Stimulated activated CD4-positive, alpha-beta T cell treated with anti-CD3 and anti-CD28 coated beads, Interleukin-12 subunit alpha, Interleukin-12 subunit beta, amount 100 ng/mL, for 24 hours (primary cell): Measurements from ENCODE around the gene ZNF195.
"Not testable (repeated sequence)": the region's sequence is repeated elsewhere in the genome, so short reads cannot be mapped to it uniquely, and the experiment has no call there.

Source experiments
- DNase-seq, 2 experiments: peaks; one replicate each; pipeline ENCODE4 v3.0.0-alpha.2; 2020; ENCODE audit warnings: low read depth in 2 of 2

ZNF195 gene

DNA sequence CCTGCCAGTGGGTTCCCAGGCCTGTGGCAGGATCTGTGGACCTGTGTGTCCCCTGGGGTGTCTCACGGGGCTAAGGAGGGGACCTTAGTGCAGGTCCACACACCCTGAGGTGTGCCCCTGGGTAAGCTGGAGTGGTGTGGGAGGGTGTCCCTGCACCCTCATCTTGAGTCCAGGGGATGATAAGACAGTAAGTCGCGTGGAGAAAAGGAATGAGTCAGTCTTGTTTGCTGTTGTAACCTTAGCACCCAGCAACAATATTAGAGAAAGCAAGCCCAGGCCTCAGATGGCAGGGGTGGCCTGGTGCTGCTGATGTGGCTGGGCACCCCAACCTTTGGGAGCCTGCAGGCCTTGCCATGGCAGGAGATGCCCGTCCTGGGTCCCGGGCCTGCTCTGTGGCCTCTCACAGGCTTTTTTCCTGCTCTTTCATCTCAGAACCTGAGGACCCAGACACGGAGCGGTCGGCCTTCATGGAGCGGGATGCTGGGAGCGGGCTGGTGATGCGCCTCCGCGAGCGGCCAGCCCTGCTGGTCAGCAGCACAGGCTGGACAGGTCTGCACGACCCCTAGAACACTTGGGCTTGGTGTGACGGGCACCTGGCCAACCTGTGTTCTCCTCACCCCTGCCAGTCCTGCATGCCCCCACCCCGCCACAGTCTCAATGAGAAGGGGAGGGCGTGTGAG, 23.4 kb upstream of the ZNF195 start:
- DNase-seq, result not testable (repeated sequence)

DNA sequence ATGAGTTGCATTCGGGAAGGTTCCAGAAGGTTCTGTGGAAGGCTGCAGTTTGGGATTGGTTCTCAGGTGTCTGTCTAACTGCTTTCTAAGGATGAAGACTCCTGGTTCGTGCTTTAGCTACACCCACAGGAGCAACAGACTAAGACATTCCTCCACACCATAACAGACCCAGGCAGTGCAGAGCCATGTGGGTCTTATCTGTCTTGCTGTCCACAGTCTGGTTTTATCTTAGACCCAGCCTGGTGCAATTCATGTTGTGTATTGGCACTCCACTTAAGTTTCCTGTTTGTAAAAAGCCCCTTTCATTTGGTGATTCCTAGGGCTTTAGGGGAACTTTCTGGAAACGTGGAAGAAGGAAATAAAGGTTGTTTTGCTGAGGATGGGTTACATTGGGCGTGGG, 22.1 kb upstream of the ZNF195 start:
- not testable (repeated sequence) for DNase-seq

GRCh38 chr11:3398509-3398908, 19.6 kb upstream of the ZNF195 start:
- DNase-seq, result not testable (repeated sequence)

- DNase-seq, result not testable (repeated sequence)
Measured at GRCh38 chr11:3398106-3398505, 19.2 kb upstream of the ZNF195 start.

DNA sequence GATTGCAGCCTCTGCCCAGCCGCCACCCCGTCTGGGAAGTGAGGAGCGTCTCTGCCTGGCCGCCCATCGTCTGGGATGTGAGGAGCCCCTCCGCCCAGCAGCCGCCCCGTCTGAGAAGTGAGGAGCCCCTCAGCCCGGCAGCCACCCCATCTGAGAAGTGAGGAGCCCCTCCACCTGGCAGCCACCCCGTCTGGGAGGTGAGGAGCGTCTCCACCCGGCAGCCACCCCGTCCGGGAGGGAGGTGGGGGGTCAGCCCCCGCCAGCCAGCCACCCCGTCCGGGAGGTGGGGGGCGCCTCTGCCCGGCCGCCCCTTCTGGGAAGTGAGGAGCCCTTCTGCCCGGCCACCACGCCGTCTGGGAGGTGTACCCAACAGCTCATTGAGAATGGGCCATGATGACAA, 18.3 kb upstream of the ZNF195 start:
- not testable (repeated sequence) for DNase-seq

- DNase-seq, result not testable (repeated sequence)
Measured at GRCh38 chr11:3395468-3395867, 16.5 kb upstream of the ZNF195 start.

DNA sequence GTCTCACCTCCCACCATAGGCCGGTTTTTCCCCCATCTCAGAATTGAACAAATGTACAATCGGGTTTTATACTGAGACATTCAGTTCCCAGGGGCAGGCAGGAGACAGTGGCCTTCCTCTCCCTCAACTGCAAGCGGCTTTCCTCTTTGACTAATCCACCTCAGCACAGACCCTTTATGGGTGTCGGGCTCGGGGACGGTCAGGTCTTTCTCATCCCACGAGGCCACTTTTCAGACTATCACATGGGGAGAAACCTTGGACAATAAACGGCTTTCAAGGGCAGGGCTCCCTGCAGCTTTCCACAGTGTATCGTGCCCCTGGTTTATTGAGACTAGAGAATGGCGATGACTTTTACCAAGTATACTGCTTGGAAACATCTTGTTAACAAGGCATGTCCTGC, 16.0 kb upstream of the ZNF195 start:
- DNase-seq, result not testable (repeated sequence)

DNA sequence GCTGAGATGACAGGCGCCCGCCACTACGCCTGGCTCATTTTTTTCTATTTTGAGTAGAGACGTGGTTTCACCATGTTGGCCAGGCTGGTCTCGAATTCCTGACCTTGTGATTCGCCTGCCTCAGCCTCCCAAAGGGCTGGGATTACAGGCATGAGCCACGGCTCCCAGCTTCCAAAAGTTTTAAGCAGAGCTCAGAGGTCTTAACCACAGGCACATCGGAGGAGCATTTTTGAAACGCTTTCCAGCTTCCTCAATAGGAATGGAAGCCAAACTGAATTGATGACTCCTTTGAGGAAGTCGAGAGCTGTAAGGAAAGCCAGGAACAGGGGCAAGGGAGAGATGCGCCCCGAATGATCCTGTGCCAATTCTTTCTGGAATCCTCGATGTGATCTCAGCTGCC, 14.5 kb upstream of the ZNF195 start:
- not testable (repeated sequence) for DNase-seq

- no peak for DNase-seq
Measured at GRCh38 chr11:3382613-3383285, 3.8 kb upstream of the ZNF195 start.

DNA sequence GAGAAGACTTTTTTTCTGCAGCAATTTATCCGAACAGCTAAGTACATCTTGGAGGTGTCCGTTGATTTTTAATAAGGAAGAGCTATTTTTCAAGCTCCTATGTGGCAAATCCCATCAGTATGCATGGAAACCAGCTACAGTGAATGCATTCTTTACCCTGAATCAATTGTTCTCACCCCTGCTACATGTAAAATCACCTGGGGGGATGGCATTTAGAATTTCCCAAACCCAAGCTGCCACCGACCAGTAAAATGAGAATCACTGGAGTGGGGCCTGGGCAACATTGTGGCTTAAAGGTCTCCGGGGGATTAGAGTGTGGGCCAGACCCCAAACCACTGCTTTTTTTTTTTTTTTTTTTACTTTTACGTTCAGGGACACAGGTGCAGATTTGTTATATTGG, 2.8 kb upstream of the ZNF195 start:
- DNase-seq, result no peak

- no peak for DNase-seq
Measured at GRCh38 chr11:3380706-3381545, 2.0 kb upstream of the ZNF195 start.

GRCh38 chr11:3375552-3375951, 3.4 kb downstream of the ZNF195 start:
- no peak for DNase-seq

DNA sequence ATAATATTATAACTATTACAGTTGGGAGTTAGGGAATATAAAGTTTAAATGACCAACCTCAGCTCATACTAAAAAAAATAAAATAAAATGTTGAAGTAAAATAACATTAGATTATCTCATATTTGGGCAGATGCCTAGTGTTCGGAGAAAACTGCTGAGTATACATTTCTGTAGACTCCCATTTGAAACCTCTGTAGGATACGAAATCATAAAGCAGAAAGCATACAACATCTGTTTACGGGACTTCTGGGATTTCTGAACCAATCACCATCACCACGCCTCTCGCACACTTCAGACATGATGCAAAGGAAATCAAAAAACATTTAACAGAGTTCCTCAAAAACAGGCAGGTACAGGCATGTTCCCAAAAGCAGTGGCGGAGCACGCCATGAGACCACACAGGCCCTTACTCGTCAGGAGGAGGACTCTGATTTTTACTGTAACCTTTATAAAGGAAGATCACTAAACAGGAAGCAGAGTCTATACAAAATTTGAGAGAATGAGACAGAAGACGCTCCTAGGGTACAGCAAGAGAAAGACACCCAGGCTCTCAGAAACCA, 8.6 kb downstream of the ZNF195 start:
- no peak for DNase-seq

DNA sequence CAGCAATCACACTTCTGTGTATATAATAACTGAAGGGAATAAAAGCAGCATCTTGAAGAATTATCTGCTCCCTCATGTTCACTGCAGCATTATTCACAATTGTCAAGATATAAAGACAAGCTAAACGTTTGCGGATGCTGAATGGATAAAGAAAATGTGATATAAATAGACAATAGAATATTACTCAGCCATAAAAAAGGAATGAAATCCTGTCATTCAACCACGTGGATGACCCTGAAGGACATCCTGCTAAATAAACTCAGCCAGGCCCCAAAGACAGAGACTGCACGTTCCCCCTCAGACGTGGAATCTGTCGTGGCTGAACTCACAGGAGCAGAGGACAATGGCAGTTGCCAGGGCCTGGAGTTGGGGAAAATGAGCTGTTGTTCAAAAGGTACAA, 9.6 kb downstream of the ZNF195 start:
- no peak for DNase-seq

DNA sequence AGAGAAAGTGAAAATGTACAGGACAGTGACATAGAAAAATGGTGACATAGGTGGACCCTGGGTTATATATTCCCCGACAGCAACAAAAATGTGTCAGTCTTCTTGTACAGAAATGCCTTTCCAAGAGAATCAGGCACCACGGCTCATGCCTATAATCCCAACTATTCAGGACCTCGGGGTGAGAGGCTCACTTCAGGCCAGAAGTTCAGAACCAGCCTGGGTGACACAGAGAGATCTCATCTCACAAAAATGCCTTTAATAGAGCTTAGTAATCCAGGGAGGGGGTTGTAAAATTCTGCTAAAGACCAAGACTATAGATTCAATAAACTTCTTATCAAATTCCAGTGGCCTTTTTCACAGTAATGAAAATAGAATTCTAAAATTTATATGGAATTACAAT, 10.7 kb downstream of the ZNF195 start:
- no peak for DNase-seq

DNA sequence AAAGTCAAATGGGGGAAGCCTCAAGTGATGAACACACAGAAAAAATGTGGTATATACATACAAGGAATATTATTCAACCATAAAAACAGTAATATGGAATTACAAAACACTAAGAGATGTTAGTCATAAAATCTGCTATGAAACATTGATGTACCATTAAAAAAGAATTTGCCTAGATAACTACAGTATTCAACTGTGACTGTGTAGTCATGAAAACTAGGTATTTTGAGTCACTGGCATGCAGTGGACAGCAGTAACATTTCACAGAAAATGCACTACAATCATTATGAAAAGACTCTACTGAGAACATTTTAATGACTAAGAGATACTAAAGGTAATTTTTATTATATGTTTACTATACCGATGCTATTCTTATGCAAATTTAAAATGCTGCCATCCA, 11.7 kb downstream of the ZNF195 start:
- no peak for DNase-seq

GRCh38 chr11:3359092-3359824, 19.7 kb downstream of the ZNF195 start:
- no peak for DNase-seq

DNA sequence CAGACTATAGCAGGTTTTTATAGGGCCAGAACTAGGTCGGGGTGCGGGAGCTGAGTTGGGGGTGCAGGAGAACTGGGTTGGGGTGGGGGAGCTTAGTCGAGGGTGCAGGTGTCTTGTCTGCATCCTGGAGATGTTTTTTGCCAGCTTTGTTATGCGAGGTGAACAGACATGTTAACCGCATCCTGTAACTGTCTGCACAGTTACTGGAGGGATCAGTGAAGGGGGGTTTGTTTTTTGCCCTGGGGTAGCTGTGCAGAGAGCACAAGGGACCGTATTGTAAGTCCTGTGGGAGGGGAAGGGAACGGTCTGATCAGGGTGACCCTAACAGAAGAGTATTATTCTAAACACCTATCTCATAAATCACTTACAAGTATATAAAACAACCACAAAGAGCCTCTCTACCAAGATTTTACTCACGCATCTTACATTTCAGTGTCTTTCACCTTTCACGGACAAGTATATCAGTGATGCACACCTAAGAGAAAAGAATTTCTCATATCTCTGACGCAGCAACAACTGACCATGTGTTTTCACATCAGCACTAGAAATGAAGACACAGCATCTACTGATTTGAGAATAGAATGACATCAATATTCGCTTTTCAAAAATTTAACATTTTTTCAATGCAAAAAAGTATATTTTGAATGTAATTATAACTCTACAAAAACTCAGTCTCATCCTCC, 20.8 kb downstream of the ZNF195 start:
- no peak for DNase-seq

GRCh38 chr11:3357302-3357701, 21.6 kb downstream of the ZNF195 start:
- DNase-seq, result no peak

- DNase-seq, result no peak
Measured at GRCh38 chr11:3356858-3357257, 22.1 kb downstream of the ZNF195 start.

GRCh38 chr11:3353066-3353465, 25.9 kb downstream of the ZNF195 start:
- no peak for DNase-seq
